Calu3 (cell line): ENCODE data around the gene MRPL33. TPM values are rescaled to one million over a fixed set of nuclear protein-coding genes. Genes with fewer than 3 reads are reported as not detected.

Experiments
- BruUV-seq: library from RNA; stranded (reverse); fragments of 400-500 nt; replicated peaks from 2 replicates; lab custom pipeline; 2021; lab: Mats Ljungman, UMichigan
- CTCF ChIA-PET: fragments of 300-600 bp; sonication (Branson Sonifier 250); formaldehyde crosslinking; loops from one replicate; lab custom pipeline; 2022; ENCODE audit warnings: antibody characterized with exemption; lab: Charles Lee
- DNase-seq: peaks from one replicate; pipeline ENCODE4 v3.0.0; 2022
- H3K27ac Mint-ChIP-seq: one replicate; pipeline ENCODE4 v1.8.0; 2022; ENCODE audit warnings: mixed read lengths; ENCODE audit not compliant: unreplicated experiment
- H3K27me3 Mint-ChIP-seq: one replicate; pipeline ENCODE4 v1.8.0; 2022; ENCODE audit warnings: mixed read lengths; ENCODE audit not compliant: unreplicated experiment
- H3K36me3 Mint-ChIP-seq: one replicate; pipeline ENCODE4 v1.8.0; 2022; ENCODE audit warnings: mild to moderate bottlenecking, moderate library complexity, mixed read lengths; ENCODE audit not compliant: insufficient read depth, unreplicated experiment
- H3K4me1 Mint-ChIP-seq: one replicate; pipeline ENCODE4 v1.8.0; 2022; ENCODE audit warnings: mild to moderate bottlenecking, low read depth, mixed read lengths; ENCODE audit not compliant: unreplicated experiment
- H3K4me3 Mint-ChIP-seq: one replicate; pipeline ENCODE4 v1.8.0; 2022; ENCODE audit warnings: mild to moderate bottlenecking, low read depth, moderate library complexity, mixed read lengths; ENCODE audit not compliant: unreplicated experiment
- H3K9me3 Mint-ChIP-seq: one replicate; pipeline ENCODE4 v1.8.0; 2022; ENCODE audit warnings: low read depth, mixed read lengths; ENCODE audit not compliant: unreplicated experiment
- CTCF ChIP-seq: fragments of 200-600 bp; IDR thresholded peaks from one replicate; pipeline ENCODE4 v1.8.0; 2022; ENCODE audit warnings: antibody characterized with exemption; ENCODE audit not compliant: unreplicated experiment
- intact Hi-C: fragments of 100-400 bp; cut with micrococcal nuclease; formaldehyde crosslinking; loops from one replicate; pipeline ENCODE4 v1.10.0; 2022; ENCODE audit not compliant: unreplicated experiment
- total RNA-seq: library from RNA; stranded (reverse); gene quantifications from 2 replicates; pipeline ENCODE4 v1.2.3, GENCODE V29; 2022

The MRPL33 gene
- total RNA-seq, 1 experiment from 2014 or later: 82.9 TPM

GRCh38 chr2:27824401-27824800 is 52.9 kb downstream of the MRPL33 start:
- no peak for DNase-seq
- TF ChIP-seq CTCF: no peak
- H3K4me3 Mint-ChIP-seq: no peak overlapping the region
- no peaks in the 10 kb centered on the region for H3K27me3 Mint-ChIP-seq
- no peak overlapping the region for H3K27ac Mint-ChIP-seq
- peaks cover 9% of the 10 kb centered on the region for H3K4me1 Mint-ChIP-seq
- no peaks in the 10 kb centered on the region for H3K36me3 Mint-ChIP-seq
- H3K9me3 Mint-ChIP-seq: peaks cover 3% of the 10 kb centered on the region
- intact Hi-C loops: loop anchor here (5.0 kb wide), 1 partner anchor 33 kb away; no protein-coding TSS in a partner anchor
- BruUV-seq: no TSS peak
- CTCF ChIA-PET: interaction anchor here (1.3 kb wide), 1 partner anchor 71 kb away, joined by 3 read pairs; no protein-coding TSS in a partner anchor

GRCh38 chr2:27828305-27828704 is 56.8 kb downstream of the MRPL33 start:
- intact Hi-C loops: no loop called here
- CTCF ChIA-PET: no interaction called here
- Mint-ChIP-seq H3K4me3 (no peak overlapping the region), H3K27me3 (no peaks in the 10 kb centered on the region), H3K27ac (no peak overlapping the region), H3K36me3 (no peaks in the 10 kb centered on the region), H3K4me1 (peaks cover 9% of the 10 kb centered on the region), H3K9me3 (peaks cover 3% of the 10 kb centered on the region)
- no peak for DNase-seq
- no peak for TF ChIP-seq CTCF
- no TSS peak for BruUV-seq

Other genes with a start within 250 kb of the MRPL33 start
- 24.4 and 28.6 TPM in 2 replicates for gene ZNF512, start 188.7 kb upstream of the MRPL33 start, total RNA-seq
- gene CCDC121, start 142.7 kb upstream of the MRPL33 start, total RNA-seq: 5.5 and 6.3 TPM in 2 replicates
- 32.6 and 33.2 TPM in 2 replicates for gene GPN1, start 142.7 kb upstream of the MRPL33 start, total RNA-seq
- gene SUPT7L, start 108.1 kb upstream of the MRPL33 start, total RNA-seq: 33.0 and 35.5 TPM in 2 replicates
- gene SLC4A1AP, start 107.8 kb upstream of the MRPL33 start, total RNA-seq: 24.2 and 27.8 TPM in 2 replicates
- 2.3 and 3.3 TPM in 2 replicates for gene RBKS, start 118.7 kb downstream of the MRPL33 start, total RNA-seq
- gene BABAM2, start 119.0 kb downstream of the MRPL33 start, total RNA-seq: 43.5 and 59.3 TPM in 2 replicates